NCI-H446 (cell line): ENCODE results near the gene SMIM41.

ENCODE experiments used
- DNase-seq, 2 experiments: peaks; one replicate each; lab custom pipeline; 2025; lab: John Stamatoyannopoulos, UW

SMIM41 gene

DNA sequence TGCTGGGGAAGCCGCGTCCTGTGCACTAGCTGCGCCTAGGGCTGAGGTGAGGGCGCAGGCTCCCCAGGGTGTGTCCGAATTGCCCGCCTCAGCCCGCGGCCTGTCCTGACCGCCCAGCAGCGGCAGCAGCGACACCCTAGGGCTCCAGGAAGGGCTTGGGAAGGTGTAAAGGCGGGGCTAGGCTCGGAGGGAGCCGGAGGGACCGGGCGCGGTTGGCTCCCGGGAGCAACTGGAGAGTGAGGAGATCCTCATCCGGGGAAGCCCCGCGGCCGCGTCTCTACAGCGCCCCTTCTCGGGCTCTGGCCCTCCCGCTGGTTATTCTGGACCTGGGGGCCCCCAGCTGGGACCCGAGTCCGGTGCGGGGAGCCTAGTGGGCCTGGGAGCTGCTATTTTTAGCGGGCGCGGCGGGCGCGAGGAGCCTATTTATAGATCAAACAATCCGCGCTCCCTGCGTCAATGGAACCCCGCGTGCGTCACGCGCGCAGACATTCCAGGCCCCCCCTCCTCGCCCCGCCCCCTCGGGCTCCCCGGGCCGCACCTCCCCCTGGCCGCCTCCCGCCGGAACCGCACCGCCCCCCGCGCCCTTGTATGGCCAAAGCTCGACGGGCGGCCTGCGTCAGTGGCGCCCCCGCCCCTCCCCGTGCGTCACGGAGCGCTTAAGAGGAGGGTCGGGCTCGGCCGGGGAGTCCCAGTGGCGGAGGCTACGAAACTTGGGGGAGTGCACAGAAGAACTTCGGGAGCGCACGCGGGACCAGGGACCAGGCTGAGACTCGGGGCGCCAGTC lies 28.6 kb upstream of the SMIM41 start, which contains the start of gene NR4A1:
Gene NR4A1 (plus strand): TSS at position 685 of the 784 bp plus-strand sequence. CDS start 2,887 bp downstream, outside the sequence.
- peak; percentile 74 to 89 for DNase-seq

DNA sequence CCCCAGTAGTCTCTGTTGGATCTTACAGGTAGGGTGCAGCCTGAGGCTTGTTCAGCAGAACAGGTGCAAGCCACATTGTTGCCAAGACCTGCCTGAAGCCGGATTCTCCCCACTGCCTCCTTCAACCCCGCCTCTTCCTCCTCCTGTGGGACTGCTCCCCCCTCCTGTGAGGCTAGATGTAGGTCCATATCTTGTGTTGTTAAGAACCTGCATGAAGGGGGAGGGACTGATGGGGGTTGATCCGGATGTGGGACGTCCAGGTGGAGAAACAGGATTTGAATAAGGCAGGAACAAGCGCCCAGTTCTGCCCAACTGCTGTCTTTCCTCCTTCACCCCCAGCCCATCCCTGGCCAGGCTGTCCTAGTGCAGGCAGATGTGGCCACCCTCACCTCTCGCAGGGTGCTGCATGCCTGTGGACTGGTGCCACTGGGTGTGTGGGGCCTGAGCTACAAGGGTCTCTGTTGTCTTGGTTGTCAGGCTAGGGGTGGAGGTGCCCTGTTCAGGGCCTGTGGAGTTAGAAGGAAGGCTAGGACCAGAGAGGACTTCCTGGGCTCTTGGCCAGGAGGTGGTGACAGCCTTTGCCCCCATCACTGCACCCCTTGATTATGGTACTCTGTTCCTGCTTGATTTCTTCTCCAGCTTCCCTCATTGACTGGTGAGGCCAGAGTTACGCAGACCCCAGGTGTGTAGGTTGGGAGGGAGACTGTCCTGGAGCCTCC lies 26.9 kb upstream of the SMIM41 start:
- DNase-seq, result no peak

GRCh38 chr12:52053536-52054209 lies 25.8 kb upstream of the SMIM41 start:
- DNase-seq, result no peak

GRCh38 chr12:52054231-52054832 lies 25.2 kb upstream of the SMIM41 start:
- no peak for DNase-seq

DNA sequence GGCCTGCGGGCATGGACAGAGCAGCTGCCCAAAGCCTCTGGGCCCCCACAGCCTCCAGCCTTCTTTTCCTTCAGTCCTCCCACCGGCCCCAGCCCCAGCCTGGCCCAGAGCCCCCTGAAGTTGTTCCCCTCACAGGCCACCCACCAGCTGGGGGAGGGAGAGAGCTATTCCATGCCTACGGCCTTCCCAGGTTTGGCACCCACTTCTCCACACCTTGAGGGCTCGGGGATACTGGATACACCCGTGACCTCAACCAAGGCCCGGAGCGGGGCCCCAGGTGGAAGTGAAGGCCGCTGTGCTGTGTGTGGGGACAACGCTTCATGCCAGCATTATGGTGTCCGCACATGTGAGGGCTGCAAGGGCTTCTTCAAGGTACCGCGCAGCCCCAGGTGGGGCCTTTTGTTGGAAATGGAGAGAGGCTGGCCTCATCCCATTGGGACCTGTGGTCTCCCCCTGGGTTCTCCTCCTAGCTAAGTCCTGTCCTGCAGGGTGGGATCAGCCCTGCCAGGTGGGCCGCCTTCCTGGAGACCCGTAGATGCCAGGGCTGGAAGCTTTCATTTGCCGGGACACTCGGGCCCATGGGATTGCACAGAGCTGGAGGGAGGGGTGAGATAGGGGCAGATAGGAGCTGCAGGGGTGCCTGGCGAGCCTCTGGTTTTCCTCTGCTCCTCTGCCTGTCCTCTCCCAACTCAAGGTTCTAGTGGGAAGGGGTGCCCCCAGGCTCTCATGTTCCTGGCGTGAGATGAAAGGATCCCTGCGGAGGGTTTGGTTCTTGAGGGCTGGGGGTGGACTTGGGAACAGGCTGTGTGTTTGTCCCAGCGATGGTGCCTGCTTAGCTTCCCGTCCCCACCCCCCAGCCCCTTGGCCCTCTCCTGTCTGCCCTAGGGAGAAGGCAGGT lies 24.4 kb upstream of the SMIM41 start:
- no peak for DNase-seq

DNA sequence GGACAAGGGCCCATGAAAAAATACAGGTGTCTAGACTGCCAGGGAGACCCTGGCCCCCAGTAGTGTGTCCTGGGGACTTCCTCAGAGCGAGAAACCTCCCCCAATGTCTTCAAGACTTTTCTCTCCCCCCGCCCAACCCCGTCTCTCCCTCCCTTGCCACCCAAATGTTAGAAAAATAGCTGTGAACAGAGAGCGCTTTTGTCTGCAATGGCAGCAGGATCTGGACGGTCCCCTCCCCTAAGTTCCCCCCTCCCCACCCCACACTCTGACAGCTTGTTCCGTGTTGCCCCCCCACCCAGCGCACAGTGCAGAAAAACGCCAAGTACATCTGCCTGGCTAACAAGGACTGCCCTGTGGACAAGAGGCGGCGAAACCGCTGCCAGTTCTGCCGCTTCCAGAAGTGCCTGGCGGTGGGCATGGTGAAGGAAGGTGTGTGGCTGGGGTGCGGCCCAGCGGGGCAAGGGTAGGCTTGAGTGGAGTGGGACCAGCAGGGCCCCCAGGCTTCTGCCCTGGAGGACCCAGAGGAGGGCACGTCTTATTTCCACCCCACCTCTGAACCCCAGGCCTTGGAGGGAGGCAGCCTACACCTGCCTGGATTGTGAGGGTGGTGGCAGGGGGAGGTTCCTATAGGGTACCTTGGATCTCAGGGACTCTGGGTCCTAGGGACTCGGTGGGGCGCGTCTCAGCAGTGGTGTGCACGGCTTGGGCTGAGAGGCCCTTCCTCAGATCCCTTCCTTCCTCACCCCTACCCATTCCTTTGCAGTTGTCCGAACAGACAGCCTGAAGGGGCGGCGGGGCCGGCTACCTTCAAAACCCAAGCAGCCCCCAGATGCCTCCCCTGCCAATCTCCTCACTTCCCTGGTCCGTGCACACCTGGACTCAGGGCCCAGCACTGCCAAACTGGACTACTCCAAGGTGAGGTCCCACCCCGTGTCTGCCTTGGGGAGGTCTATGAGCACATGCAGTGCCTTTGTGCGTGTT lies 23.5 kb upstream of the SMIM41 start:
- no peak for DNase-seq

- peak in 1 of 2 experiments; percentile 57 for DNase-seq
Measured at GRCh38 chr12:52056801-52057637, 22.5 kb upstream of the SMIM41 start.

DNA sequence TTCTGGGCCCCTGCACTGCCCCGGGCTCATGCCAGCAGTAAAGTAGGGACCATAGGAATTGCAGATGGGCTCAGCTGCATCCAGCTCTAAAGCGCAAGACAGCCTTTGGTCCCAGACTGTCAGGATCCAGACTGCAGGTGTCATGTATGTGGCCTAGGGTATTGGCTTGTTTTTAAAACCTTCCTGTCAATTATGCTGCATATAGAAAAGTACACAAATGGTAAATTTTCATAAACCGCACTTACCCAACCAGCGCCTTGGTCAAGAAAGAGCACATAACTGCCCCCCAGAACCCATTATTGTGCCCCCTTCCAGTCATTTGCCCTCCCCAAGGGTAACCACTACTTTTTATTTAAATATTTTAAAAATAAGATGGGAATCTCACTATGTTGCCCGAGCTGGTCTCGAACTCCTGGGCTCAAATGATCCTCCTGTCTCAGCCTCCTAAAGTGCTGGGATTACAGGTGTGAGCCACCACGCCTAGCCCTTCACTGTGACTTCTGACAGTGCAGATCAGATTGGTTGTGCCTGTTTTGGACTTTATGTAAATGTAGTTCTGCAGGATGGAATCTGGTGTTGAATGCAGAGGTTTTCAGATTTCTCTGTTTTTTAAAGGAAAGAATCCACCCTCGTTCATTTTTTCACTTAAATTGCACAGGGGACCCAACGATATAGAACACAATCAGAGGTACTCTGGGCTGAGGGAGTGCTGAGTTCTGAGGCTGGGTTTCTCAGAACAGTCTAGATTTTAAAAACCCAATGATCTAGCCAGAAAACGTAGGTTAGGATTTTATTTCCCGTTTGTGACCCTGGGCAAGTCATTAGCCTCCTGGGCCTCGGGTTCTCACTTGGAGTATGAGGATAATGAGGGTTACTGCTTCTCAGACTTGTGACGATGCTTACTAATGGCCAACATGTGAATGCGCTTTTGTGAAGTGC lies 21.6 kb upstream of the SMIM41 start:
- no peak for DNase-seq

GRCh38 chr12:52058631-52059361 lies 20.7 kb upstream of the SMIM41 start:
- peak in 1 of 2 experiments; percentile 8 for DNase-seq

DNA sequence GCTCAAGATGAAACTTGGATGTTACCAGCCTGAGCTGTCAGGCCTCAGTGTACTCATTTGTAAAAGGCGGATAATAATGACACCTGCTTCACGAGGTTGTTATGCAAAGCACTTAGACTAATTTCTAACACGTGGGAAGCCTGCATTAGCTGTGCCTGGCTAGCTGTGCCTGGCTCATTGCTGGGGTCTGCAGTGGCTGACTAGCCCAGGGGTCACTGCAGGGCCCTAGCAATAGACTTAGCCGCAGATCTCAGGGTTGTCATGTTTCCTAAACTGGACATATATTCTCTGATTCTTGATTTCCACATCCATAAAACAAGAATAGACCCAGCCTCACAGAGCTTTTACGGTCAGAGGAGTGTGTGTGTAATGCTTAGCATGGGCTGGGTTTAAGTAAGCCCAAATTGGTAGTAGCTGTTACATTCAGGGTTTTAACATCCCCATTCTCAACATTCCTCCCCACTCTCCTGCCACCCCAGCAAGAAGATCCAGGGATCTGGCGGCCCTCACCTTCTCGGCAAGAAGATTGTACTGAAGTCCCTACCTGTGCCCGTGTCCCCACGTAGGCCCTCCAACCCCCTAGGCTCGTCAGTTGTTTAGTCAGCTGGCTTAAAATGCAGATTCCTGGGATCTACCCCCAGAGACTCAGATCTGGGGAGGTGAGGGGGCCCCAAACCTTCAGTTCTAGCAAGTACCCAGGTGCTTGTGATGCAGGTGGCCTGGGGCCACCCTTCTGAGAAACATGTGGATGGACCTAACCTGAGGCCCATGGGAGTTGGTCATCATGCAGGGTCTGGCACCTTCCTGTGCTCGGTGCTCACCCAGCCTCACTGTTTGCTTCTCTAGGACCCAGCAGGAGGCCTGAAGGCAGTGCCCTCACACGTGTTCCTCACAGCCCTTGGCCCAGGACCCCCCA lies 19.7 kb upstream of the SMIM41 start:
- no peak for DNase-seq

DNA sequence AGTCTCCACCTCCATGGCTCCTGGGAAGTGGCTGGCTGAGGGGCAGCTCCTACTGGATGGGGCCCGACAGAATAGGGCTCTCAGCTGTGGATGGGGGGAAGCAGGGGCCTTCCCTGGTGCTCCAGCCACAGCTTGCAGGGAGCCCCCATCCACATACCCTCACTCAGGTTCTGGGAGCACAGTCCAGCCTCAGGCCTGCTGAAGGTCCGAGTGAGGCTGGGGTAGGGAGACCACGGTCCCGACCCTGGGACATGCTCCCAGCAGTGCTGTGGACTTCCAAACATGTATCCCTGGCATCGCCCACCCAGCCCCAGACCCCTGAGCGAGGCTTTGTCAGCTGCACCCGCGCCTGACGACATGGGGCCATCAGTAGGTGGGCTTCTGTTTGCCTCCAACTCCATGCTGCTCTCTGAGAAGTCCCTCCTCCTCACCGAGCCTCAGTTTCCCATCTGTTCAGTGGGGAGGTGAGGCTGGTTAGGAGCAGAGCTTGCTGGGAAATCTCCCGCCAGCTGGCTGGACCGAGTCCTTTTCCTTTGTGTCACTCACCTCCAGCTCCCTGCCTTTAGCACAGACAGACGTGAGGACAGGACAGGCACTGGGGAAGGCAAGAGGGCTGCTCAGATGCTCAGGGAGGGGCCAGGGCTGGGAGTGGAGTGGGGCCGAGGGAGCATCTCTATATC lies 18.9 kb upstream of the SMIM41 start:
- no peak for DNase-seq

GRCh38 chr12:52061470-52062166 lies 17.9 kb upstream of the SMIM41 start:
- DNase-seq, result no peak

- no peak for DNase-seq
Measured at GRCh38 chr12:52062167-52063081, 17.1 kb upstream of the SMIM41 start.
